Stimulated activated CD8-positive, alpha-beta memory T cell treated with anti-CD3 and anti-CD28 coated beads, Interleukin-7, amount 100 ng/mL, for 4 hours (primary cell): Measurements from ENCODE around the gene H1-8.
"Not testable (repeated sequence)": the region's sequence is repeated elsewhere in the genome, so short reads cannot be mapped to it uniquely, and the experiment has no call there.

Experiments
- DNase-seq, 2 donors: peaks; one replicate each; pipeline ENCODE4 v3.0.0-alpha.2; 2020; ENCODE audit warnings: low read depth in 2 of 2

The H1-8 gene

DNA sequence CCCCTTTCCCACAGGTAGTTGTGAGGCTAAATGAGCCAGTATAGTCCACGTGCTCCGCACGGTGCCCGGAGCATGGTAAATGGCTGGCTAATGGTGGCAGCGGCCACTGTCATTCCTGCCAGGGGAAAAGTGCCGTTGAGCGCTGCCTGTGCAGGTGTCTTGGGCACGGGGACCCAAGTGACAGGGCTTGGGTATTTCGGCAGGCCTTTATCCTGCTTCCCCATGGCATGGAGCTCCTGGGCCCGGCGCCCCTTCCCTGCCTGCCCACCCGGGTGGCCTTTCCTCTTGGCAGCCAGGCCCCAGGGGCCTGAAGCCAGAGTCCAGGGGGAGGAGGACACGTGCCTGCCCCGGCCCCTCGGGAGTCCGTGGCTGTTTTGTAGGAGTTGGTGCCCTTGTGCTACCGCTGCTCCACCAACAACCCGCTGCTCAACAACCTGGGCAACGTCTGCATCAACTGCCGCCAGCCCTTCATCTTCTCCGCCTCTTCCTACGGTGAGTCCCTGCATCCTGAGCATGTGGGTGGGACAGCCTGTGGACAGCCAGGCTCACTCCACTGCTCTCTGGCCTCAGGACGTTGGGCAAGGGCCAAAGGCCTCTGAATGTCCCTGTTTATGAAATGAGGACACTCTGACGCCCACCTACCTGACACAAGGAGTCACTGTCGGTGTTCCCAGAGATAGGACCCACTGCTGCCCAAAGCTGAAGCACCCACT, 27.7 kb upstream of the H1-8 start:
- not testable (repeated sequence) for DNase-seq

- not testable (repeated sequence) for DNase-seq
Observed at GRCh38 chr3:129515821-129516432, 27.0 kb upstream of the H1-8 start.

DNA sequence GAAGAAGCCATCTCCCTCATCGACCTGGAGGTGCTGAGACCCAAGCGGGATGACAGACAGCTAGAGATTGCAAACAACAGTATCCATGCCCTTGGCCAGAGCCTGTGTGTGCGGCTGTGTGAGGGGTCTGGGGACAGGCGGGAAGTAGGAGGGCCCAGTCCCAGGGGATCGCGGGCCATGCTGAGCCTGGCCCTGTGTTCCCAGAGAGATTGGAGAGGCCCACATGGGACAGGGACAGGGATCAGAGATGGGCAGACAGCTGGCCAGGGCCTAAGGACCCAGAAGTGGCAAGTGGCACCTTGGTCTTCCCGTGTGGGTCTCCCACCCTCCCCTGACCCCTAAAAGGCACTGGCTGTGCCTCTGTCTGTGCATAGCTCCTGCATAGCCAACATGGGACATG, 25.5 kb upstream of the H1-8 start:
- DNase-seq = no peak

DNA sequence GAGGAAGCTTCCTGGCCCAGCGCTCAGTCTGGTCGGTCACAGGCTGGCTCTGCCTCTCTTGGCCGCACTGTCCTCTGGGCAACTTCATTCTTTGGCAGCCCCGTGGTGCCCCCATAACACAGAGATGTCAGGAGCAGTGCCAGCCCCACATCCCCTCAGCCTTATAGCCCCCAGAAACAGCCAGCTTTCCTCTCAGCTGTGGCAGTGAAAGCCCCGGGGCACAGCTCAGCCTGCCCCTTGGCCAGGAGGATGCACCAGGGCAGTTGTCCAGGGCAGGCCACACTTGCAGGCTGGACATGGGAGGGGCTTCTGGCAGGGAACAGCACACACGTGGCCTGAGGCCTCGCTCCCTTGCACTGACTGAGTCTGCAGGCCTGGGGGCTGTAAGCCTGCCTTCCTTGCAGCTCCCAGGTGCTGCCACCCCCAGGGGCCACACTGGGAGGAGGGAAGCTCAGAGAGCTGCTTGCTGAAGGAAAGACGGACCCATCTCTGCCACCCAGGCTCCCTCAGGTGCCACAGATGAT, 24.9 kb upstream of the H1-8 start:
- DNase-seq = no peak

DNA sequence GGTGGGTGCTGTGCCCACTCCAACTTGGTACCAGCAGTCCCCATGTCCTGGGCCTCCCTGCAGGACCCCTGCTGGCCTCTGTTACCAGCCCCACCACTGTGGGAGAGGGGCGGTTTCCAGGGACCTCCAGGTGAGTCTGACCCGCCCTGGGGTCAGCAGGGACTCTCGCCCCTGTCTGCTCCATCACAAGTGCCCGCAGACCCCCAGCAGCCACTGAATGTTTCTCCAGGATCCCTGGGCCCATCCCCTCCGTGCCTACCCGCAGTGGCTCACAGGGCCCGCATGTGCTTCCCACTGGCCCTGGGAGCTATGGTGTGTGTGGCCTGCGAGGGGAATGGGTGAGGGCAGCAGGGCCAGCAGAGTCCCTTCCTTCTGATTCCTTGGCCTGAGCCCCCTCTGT, 24.4 kb upstream of the H1-8 start:
- DNase-seq = no peak

DNA sequence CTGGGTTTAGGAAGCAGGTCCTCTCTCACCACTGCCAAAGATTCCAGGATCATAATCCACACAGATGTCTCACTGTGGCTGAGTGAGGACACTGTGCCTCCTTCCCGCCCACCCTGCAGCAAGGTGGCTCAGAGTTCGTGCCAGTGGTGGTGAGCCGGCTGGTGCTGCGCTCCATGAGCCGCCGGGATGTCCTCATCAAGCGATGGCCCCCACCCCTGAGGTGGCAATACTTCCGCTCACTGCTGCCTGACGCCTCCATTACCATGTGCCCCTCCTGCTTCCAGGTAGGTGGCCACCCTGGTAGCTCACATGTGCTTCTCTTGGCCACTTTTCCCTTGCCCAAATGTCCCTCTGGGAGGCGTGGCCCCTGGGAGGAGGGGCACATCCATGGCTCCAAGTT, 23.5 kb upstream of the H1-8 start:
- no peak for DNase-seq

DNA sequence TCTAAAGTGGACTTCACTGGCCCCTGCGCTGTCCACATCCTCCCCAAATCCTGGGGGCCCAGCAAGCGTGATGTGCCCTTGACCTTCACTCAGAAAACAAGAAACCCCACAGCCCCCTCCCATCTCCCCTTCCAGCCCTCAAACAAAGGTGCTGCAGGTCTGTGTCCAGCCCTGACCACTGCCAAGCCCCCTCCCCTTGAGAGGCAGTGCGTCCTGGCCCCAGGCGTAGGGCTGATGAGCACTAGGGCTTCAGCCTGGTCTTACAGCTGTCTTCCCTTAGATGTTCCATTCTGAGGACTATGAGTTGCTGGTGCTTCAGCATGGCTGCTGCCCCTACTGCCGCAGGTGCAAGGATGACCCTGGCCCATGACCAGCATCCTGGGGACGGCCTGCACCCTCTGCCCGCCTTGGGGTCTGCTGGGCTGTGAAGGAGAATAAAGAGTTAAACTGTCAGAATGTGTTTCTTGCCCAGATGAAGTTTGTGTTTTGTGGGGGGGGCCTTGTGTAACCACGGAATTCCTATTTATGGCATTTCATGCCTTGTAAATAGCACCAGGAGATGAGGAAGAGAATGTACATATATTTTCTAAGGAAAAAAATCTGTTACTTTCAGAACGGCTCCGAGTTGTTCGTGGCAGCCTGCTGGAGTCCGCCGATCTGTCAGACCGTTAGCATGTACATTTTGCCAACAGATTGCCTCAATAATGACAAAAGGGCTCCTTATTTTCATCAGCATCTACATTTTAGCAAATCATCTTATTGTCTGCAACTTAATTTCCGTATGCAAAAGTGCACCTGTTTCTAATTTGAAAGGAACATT, 22.9 kb upstream of the H1-8 start:
- no peak for DNase-seq

- DNase-seq = no peak
Observed at GRCh38 chr3:129520960-129521359, 22.0 kb upstream of the H1-8 start.

DNA sequence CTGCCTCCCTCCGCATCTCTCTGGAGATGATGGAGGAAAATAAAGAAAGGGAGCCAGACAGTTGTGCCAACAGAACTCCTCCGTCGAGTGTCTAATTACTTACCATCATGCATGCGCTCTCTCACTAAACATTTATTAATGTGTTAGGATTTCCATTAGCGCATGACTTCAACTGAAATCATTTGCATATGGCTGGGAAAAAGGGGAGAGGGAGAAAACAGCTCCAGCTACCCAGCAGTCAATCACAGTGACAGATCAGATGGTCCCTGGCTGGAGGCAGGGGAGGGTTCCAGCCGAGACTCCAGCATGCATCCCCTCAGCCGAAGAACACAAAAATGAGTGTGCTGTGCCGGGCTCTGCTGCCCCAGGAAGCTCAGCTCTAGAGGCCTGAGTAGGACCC, 21.4 kb upstream of the H1-8 start:
- DNase-seq = no peak

- no peak for DNase-seq
Observed at GRCh38 chr3:129522953-129523352, 20.0 kb upstream of the H1-8 start.

DNA sequence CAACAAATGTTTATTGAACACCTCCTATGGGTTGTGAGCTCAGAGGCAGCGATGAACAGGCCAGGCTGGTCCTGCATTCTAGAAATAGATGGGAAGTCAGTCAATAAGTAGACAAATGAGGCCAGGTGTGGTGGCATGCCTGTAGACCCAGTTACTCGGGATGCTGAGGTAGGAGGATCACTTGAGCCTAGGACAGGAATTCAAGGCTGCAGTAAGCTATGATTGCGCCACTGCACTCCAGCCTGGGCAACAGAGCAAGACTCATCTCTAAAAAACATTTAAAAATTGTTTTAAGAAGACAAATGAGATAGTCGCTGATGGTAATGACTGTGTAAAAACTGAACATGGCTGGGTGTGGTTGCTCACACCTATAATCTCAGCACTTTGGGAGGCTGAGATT, 18.9 kb upstream of the H1-8 start:
- DNase-seq = no peak

GRCh38 chr3:129525341-129525968, 17.5 kb upstream of the H1-8 start:
- DNase-seq = no peak

DNA sequence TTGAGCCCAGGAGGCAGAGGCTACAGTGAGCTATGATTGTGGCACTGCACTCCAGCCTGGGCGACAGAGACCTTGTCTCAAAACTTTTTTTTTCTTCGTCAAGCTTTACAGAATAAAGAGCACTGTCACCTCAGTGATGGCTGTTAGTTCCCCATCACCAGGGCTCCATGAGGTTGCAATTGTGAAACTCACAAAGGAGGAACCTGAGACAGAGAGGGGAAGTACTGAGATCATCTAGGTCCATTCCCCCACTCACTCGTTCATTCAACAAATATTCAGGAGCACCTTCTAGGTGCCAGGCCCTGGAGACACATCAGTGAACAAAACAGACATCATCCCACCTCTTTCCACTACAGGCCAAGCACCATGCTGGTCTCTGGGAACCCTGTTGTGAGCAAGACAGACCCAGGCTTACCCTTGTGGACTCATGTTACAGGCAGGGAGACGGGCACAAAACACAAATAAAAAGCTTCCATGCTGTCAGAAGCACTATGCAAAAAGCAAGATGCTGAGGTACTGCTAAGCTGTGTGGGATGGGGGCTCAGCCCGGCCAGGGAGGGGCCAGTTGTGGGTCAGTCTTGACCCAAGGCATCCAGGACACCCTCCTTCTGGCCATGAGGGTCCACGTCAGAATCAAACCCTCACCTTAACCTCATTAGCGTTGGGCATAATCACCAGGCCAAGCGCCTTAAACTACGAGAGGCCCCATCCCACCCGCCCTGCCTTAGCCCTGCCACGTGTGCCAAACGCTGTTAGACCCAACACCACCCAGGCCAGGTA, 16.7 kb upstream of the H1-8 start:
- no peak for DNase-seq

- no peak for DNase-seq
Observed at GRCh38 chr3:129527262-129527661, 15.7 kb upstream of the H1-8 start.

- DNase-seq = no peak
Observed at GRCh38 chr3:129528589-129529100, 14.3 kb upstream of the H1-8 start, which contains the start of gene RHO. RHO (plus strand) TSS chr3:129528639; CDS start chr3:129528734, 95 bp downstream.

DNA sequence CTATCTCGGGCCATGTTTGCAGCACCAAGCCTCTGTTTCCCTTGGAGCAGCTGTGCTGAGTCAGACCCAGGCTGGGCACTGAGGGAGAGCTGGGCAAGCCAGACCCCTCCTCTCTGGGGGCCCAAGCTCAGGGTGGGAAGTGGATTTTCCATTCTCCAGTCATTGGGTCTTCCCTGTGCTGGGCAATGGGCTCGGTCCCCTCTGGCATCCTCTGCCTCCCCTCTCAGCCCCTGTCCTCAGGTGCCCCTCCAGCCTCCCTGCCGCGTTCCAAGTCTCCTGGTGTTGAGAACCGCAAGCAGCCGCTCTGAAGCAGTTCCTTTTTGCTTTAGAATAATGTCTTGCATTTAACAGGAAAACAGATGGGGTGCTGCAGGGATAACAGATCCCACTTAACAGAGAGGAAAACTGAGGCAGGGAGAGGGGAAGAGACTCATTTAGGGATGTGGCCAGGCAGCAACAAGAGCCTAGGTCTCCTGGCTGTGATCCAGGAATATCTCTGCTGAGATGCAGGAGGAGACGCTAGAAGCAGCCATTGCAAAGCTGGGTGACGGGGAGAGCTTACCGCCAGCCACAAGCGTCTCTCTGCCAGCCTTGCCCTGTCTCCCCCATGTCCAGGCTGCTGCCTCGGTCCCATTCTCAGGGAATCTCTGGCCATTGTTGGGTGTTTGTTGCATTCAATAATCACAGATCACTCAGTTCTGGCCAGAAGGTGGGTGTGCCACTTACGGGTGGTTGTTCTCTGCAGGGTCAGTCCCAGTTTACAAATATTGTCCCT, 13.4 kb upstream of the H1-8 start:
- no peak for DNase-seq

DNA sequence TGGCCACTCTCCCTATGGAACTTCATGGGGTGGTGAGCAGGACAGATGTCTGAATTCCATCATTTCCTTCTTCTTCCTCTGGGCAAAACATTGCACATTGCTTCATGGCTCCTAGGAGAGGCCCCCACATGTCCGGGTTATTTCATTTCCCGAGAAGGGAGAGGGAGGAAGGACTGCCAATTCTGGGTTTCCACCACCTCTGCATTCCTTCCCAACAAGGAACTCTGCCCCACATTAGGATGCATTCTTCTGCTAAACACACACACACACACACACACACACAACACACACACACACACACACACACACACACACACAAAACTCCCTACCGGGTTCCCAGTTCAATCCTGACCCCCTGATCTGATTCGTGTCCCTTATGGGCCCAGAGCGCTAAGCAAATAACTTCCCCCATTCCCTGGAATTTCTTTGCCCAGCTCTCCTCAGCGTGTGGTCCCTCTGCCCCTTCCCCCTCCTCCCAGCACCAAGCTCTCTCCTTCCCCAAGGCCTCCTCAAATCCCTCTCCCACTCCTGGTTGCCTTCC, 12.7 kb upstream of the H1-8 start:
- no peak for DNase-seq

DNA sequence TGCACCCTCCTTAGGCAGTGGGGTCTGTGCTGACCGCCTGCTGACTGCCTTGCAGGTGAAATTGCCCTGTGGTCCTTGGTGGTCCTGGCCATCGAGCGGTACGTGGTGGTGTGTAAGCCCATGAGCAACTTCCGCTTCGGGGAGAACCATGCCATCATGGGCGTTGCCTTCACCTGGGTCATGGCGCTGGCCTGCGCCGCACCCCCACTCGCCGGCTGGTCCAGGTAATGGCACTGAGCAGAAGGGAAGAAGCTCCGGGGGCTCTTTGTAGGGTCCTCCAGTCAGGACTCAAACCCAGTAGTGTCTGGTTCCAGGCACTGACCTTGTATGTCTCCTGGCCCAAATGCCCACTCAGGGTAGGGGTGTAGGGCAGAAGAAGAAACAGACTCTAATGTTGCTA, 12.2 kb upstream of the H1-8 start:
- no peak for DNase-seq

GRCh38 chr3:129531699-129532098, 11.3 kb upstream of the H1-8 start:
- no peak for DNase-seq

- no peak for DNase-seq
Observed at GRCh38 chr3:129532261-129532660, 10.7 kb upstream of the H1-8 start.
